ENCODE data around the gene CNNM2.

Gene CNNM2

GRCh38 chr10:102917962-102918816 is at the start of gene CNNM2:
TSS of gene CNNM2 (plus strand) at chr10:102918294. CDS start at chr10:102918481, 187 bp downstream.
- DNase-seq (ENCODE audit: low read depth in 2 of 2) = peak; percentile 99 to 100

GRCh38 chr10:102868911-102869257 is 49.2 kb upstream of the CNNM2 start:
- DNase-seq (ENCODE audit: low read depth in 2 of 2) = no peak

- DNase-seq (ENCODE audit: low read depth in 2 of 2) = no peak
Observed at GRCh38 chr10:102869258-102870198, 48.6 kb upstream of the CNNM2 start, which contains the start of gene AS3MT. TSS of gene AS3MT (plus strand) at chr10:102869470. CDS start at chr10:102869593, 123 bp downstream.

- DNase-seq (ENCODE audit: low read depth in 2 of 2) = no peak
Observed at GRCh38 chr10:102870221-102870620, 47.9 kb upstream of the CNNM2 start.

- DNase-seq (ENCODE audit: low read depth in 2 of 2) = no peak
Observed at GRCh38 chr10:102872163-102872562, 45.9 kb upstream of the CNNM2 start.

GRCh38 chr10:102876747-102877153 is 41.3 kb upstream of the CNNM2 start:
- no peak for DNase-seq (ENCODE audit: low read depth in 2 of 2)

GRCh38 chr10:102878629-102879028 is 39.5 kb upstream of the CNNM2 start:
- DNase-seq (ENCODE audit: low read depth in 2 of 2) = no peak

GRCh38 chr10:102880256-102880655 is 37.8 kb upstream of the CNNM2 start:
- DNase-seq (ENCODE audit: low read depth in 2 of 2) = no peak

GRCh38 chr10:102888048-102888447 is 30.0 kb upstream of the CNNM2 start:
- DNase-seq (ENCODE audit: low read depth in 2 of 2) = no peak

GRCh38 chr10:102894466-102895213 is 23.5 kb upstream of the CNNM2 start:
- no peak for DNase-seq (ENCODE audit: low read depth in 2 of 2)

- DNase-seq (ENCODE audit: low read depth in 2 of 2) = no peak
Observed at GRCh38 chr10:102900006-102900405, 18.1 kb upstream of the CNNM2 start.

GRCh38 chr10:102904346-102904745 is 13.7 kb upstream of the CNNM2 start:
- DNase-seq (ENCODE audit: low read depth in 2 of 2) = no peak

GRCh38 chr10:102906507-102906906 is 11.6 kb upstream of the CNNM2 start:
- no peak for DNase-seq (ENCODE audit: low read depth in 2 of 2)

GRCh38 chr10:102914781-102915180 is 3.3 kb upstream of the CNNM2 start:
- DNase-seq (ENCODE audit: low read depth in 2 of 2) = no peak

- DNase-seq (ENCODE audit: low read depth in 2 of 2) = no peak
Observed at GRCh38 chr10:102916173-102916572, 1.9 kb upstream of the CNNM2 start.

GRCh38 chr10:102917314-102917961 is 656 bp upstream of the CNNM2 start:
- peak; percentile 51 to 62 for DNase-seq (ENCODE audit: low read depth in 2 of 2)

GRCh38 chr10:102918817-102919245 is 737 bp downstream of the CNNM2 start:
- no peak for DNase-seq (ENCODE audit: low read depth in 2 of 2)

- no peak for DNase-seq (ENCODE audit: low read depth in 2 of 2)
Observed at GRCh38 chr10:102919246-102919959, 1.3 kb downstream of the CNNM2 start.

GRCh38 chr10:102919992-102920739 is 2.1 kb downstream of the CNNM2 start:
- no peak for DNase-seq (ENCODE audit: low read depth in 2 of 2)

GRCh38 chr10:102923601-102924000 is 5.5 kb downstream of the CNNM2 start:
- no peak for DNase-seq (ENCODE audit: low read depth in 2 of 2)
